Measurements from ENCODE around the gene KCNMA1.

GRCh38 chr10:77647543-77648293, 10.1 kb upstream of the KCNMA1 start:
- TF ChIP-seq CTCF (conservative IDR thresholded peaks at IDR 0.05; ENCODE audit: low read depth, low read length) (no peak), EZH2phosphoT487 (IDR thresholded peaks at IDR 0.05; ENCODE audit: borderline replicate concordance, low read length) (no peak)

All from PC-3 (cell line).